SK-N-SH treated with all-trans-retinoic acid at 6 μM for 48 hours (cell line): ENCODE measurements around the gene MRPS18A.

Experiments used
- CREB5 ChIP-seq: fragments of 250-450 bp; sonication (Bioruptor Pico); IDR thresholded peaks from 2 replicates; pipeline ENCODE4 v1.5.1; 2020; ENCODE audit warnings: low read depth, mild to moderate bottlenecking, moderate library complexity
- GLIS3 ChIP-seq: fragments of 250-450 bp; sonication (Bioruptor Pico); IDR thresholded peaks from 2 replicates; pipeline ENCODE4 v1.5.0; 2020; ENCODE audit warnings: mild to moderate bottlenecking, moderate library complexity
- PATZ1 ChIP-seq: fragments of 250-450 bp; sonication (Bioruptor Pico); IDR thresholded peaks from 2 replicates; pipeline ENCODE4 v1.8.0; 2020; ENCODE audit warnings: mild to moderate bottlenecking, moderate library complexity, borderline replicate concordance
- RARB ChIP-seq: fragments of 250-450 bp; sonication (Bioruptor Pico); IDR thresholded peaks from 2 replicates; pipeline ENCODE4 v1.8.0; 2021; ENCODE audit warnings: mild to moderate bottlenecking, moderate library complexity
- SNAI2 ChIP-seq: fragments of 250-450 bp; sonication (Bioruptor Pico); IDR thresholded peaks from 2 replicates; pipeline ENCODE4 v1.5.0; 2020; ENCODE audit warnings: mild to moderate bottlenecking, moderate library complexity
- TSHZ2 ChIP-seq: fragments of 250-450 bp; sonication (Bioruptor Pico); IDR thresholded peaks from 2 replicates; pipeline ENCODE4 v1.5.0; 2020; ENCODE audit warnings: mild to moderate bottlenecking, moderate library complexity
- ZFP3 ChIP-seq: fragments of 250-450 bp; sonication (Bioruptor Pico); IDR thresholded peaks from 2 replicates; pipeline ENCODE4 v1.5.0; 2020; ENCODE audit warnings: mild to moderate bottlenecking, moderate library complexity
- ZFP30 ChIP-seq: fragments of 450-650 bp; formaldehyde crosslinking; IDR thresholded peaks from 2 replicates; pipeline ENCODE4 v1.5.0; 2022; ENCODE audit warnings: mild to moderate bottlenecking, moderate library complexity
- ZNF70 ChIP-seq: fragments of 450-650 bp; formaldehyde crosslinking; IDR thresholded peaks from 2 replicates; pipeline ENCODE4 v1.5.0; 2020; ENCODE audit warnings: mild to moderate bottlenecking, moderate library complexity
- ZNF8 ChIP-seq: fragments of 450-650 bp; formaldehyde crosslinking; IDR thresholded peaks from 2 replicates; pipeline ENCODE4 v1.5.0; 2020; ENCODE audit warnings: mild to moderate bottlenecking, moderate library complexity

GRCh38 chr6:43629104-43629504 is 58.5 kb downstream of the MRPS18A start, which contains the start of gene GTPBP2:
- TF ChIP-seq CREB5 = no peak
- TF ChIP-seq ZNF8 (CRISPR knock-in tag) = no peak
- TF ChIP-seq ZFP3 (CRISPR knock-in tag) = no peak
- TF ChIP-seq PATZ1 (CRISPR knock-in tag) = no peak
- TF ChIP-seq SNAI2 (CRISPR knock-in tag) = no peak
- TF ChIP-seq ZFP30 (CRISPR knock-in tag) = no peak
- TF ChIP-seq GLIS3 (CRISPR knock-in tag) = no peak
- no peak for TF ChIP-seq RARB (CRISPR knock-in tag)
- no peak for TF ChIP-seq ZNF70 (CRISPR knock-in tag)
- TF ChIP-seq TSHZ2 (CRISPR knock-in tag) = 0 out of 2 replicates have a peak, but pooled peaks have one; percentile 29
